ENCODE data around the gene HMGXB4.

The HMGXB4 gene

DNA sequence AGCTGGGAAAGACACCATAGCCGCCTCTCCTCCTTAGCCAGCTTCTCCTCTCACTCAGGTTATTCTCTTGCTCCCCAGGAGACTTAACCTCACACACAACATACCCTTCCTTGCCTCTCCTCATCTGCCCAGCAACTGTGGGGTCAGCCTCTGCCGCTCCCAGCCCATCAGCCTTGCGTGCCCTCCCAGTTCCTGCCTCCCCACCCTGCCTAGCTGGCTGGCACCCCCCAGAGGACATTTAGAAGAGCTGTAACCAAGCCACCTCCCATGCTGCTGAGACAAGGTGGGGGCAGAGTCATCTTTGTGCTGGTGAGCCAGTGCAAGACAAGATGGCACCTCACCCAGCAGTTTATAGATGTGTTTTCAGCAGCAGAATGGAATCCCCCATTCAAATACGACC, 80.6 kb downstream of the HMGXB4 start:
- DNase-seq (ENCODE audit: low read depth, low spot score) = no peak
- CTCF ChIA-PET = interaction anchor here (1.3 kb wide), 1 partner anchor 10 kb away, joined by 4 read pairs; no protein-coding TSS in a partner anchor
- TF ChIP-seq, protein P1, sequence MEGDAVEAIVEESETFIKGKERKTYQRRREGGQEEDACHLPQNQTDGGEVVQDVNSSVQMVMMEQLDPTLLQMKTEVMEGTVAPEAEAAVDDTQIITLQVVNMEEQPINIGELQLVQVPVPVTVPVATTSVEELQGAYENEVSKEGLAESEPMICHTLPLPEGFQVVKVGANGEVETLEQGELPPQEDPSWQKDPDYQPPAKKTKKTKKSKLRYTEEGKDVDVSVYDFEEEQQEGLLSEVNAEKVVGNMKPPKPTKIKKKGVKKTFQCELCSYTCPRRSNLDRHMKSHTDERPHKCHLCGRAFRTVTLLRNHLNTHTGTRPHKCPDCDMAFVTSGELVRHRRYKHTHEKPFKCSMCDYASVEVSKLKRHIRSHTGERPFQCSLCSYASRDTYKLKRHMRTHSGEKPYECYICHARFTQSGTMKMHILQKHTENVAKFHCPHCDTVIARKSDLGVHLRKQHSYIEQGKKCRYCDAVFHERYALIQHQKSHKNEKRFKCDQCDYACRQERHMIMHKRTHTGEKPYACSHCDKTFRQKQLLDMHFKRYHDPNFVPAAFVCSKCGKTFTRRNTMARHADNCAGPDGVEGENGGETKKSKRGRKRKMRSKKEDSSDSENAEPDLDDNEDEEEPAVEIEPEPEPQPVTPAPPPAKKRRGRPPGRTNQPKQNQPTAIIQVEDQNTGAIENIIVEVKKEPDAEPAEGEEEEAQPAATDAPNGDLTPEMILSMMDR (IDR thresholded peaks at IDR 0.05; ENCODE audit: insufficient read depth, low read length, missing control alignments) = no peak
- H3K4me3 ChIP-seq (ENCODE audit: low read depth, low read length) = no peak overlapping the region
- POLR2A ChIA-PET = no interaction called here

DNA sequence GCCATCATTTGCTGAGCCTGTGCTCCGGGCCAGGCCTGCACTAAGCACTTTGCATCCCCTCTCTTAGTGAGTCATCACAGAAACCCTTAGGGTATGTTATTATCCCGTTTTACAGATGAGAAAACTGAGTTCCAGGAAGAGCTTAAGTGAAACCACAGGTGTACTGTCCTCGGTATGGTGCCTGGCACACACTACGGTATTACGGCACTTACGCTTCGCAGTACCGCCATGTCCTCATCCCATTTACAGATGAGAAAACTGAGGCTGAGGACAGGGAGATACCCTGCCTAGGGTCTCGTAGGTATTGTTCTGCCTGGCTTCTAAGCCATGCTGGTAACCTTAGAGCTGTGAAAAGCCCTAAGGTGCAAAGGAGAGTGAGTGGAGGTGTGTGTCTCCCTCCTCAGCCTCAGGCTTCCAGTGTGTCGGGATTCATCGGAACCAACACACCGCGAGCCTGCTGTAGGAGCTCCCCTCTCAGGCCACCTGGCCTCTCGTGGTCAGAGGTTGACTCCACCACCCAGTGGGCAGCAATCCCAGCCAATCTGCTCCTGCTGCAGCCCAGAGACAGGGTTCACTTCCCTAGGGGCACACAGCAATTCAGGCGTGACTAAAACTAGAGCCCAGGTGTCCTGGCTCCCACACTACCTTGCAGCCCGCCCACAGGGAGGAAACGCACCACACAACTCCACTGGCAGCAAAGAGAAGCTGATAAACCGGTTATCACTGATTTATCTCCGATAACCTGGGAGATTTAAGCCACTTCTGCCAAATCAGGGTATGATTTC, 84.0 kb downstream of the HMGXB4 start:
- TF ChIP-seq, protein P1 (IDR thresholded peaks at IDR 0.05; ENCODE audit: insufficient read depth, low read length, missing control alignments) = no peak
- ChIA-PET POLR2A (no interaction called here), CTCF (interaction anchor here (1.1 to 1.2 kb wide), 2 partner anchors 10 to 12 kb away, joined by 3 read pairs; no protein-coding TSS in a partner anchor)
- DNase-seq (ENCODE audit: low read depth, low spot score) = no peak
- no peak overlapping the region for H3K4me3 ChIP-seq (ENCODE audit: low read depth, low read length)

DNA sequence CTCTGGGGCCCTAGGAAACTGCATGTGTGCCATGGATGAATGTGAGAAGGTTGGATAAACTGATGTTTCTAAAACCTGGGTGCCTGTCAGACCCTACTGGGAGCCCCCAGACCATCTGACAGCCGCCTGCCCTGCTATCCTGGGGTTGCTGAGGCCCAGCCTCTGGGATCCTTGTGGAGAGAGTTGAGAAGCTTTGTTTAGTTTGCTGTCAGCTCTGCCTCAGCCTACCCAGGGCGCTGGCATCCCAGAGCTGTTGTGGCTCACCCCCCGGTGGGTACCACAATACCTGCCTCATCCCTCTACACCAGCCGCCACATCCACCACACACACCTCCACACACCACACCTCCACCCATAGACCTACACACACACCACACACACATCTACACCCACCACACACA, 85.1 kb downstream of the HMGXB4 start:
- TF ChIP-seq, protein P1 (IDR thresholded peaks at IDR 0.05; ENCODE audit: insufficient read depth, low read length, missing control alignments) = no peak
- CTCF ChIA-PET = interaction anchor here (1.1 kb wide), 1 partner anchor 9 kb away, joined by 3 read pairs; no protein-coding TSS in a partner anchor
- no peak overlapping the region for H3K4me3 ChIP-seq (ENCODE audit: low read depth, low read length)
- DNase-seq (ENCODE audit: low read depth, low spot score) = no peak
- POLR2A ChIA-PET = no interaction called here

DNA sequence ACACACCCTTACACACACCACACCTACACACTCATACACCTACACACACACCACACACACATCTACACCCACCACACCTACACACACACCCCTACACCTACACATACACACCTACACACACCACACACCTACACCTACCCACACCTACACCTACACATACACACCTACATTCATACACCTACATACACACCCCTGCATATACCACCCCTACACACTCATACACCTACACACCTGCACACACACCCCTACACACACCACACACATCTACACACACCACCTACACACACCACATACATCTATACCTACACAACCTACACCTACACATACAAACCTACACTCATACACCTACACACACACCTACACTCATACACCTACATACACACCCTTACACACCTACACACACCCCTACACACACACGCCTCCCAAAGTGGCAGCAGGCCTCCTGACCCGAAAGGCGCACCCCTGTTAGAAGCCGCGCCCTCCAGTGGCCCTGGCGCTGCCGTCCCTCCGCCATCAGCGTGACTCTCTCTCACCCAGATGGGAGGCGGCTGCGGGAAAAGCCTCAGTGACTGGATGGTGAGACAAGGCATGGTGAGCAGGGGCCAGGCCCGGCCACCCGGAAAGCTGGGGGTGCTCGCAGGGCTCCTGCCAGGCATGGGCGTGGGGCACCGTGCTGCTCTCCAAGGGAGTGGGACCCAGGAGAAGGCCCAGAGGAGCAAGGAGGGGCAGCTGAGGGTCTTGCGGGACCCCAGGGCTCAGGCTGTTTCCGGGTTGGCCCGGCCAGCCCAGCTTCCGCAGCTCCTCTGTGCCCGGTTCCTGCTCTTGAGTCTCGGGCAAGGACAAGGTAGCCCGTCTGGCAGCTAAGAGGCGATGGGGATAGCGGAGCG, 86.6 kb downstream of the HMGXB4 start:
- no peak for DNase-seq (ENCODE audit: low read depth, low spot score)
- CTCF ChIA-PET = no interaction called here
- no peak overlapping the region for H3K4me3 ChIP-seq (ENCODE audit: low read depth, low read length)
- POLR2A ChIA-PET = no interaction called here
- TF ChIP-seq, protein P1 (IDR thresholded peaks at IDR 0.05; ENCODE audit: insufficient read depth, low read length, missing control alignments) = no peak

DNA sequence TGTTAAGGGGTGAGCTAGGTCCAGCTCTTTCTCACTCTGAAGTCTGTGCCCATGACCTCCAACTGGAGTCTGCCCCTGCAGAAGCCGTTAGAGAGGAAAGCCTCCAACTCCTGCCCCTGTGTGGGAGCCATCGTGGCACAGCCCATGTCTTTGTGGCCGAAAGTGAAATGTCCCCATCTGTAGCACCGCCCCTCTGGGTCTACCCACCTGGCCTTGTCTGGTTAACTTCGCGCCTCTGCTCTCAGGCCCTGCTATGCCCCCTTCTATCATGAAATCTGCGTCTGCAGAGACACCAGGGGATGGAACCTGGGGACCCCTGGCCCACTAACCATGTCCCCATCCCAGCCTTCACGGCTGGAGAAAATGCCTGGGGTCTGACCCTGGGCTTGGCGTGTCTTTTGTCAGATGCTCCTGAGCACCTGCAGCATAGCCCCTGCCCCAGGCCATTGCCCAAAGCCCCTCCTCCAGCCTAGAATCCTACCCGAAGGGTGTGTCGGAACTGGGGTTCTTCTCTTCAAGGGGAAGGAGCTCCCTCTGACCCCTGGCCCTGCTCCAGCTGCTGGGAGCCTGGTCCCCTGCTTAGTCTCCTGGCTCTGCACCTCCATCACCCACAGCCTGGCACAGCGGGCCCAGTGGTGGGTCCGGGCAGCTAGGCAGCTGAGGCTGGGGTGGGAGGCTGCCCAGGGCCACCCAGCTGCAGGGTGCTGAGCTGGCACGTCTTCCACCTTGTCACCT, 87.8 kb downstream of the HMGXB4 start:
- no peak overlapping the region for H3K4me3 ChIP-seq (ENCODE audit: low read depth, low read length)
- ChIA-PET POLR2A (no interaction called here), CTCF (no interaction called here)
- no peak for DNase-seq (ENCODE audit: low read depth, low spot score)
- TF ChIP-seq, protein P1 (IDR thresholded peaks at IDR 0.05; ENCODE audit: insufficient read depth, low read length, missing control alignments) = no peak

All from AG04449 (cell line).